PC-3 (cell line): ENCODE measurements around the gene RAB22A. TPM values are rescaled to one million over a fixed set of nuclear protein-coding genes. Genes with fewer than 3 reads are reported as not detected.

Experiments used
- ATAC-seq: fragments of 200-7000 bp; cut with Tn5 transposase; 2 replicates; pipeline ENCODE4 v1.9.1; 2020; ENCODE audit warnings: mild to moderate bottlenecking, moderate library complexity
- BruUV-seq: library from RNA; stranded (reverse); fragments of 400-500 nt; replicated peaks from 2 replicates; lab custom pipeline; 2021; lab: Mats Ljungman, UMichigan
- CTCF ChIA-PET: fragments of 300-600 bp; sonication (Branson Sonifier 250); formaldehyde crosslinking; loops from one replicate; lab custom pipeline; 2022; ENCODE audit warnings: antibody characterized with exemption; lab: Charles Lee
- POLR2A ChIA-PET: fragments of 300-600 bp; sonication (Branson Sonifier 250); formaldehyde crosslinking; loops from one replicate; lab custom pipeline; 2022; ENCODE audit warnings: antibody characterized with exemption; ENCODE audit not compliant: unreplicated experiment; lab: Charles Lee
- DNase-seq: peaks from one replicate; pipeline ENCODE4 v3.0.0-alpha.2; 2015
- H2AFZ ChIP-seq: fragments of 300-600 bp; sonication (generic); 2 replicates; pipeline ENCODE4 v1.6.0; 2016; ENCODE audit warnings: antibody characterized with exemption, low read length
- H3F3A ChIP-seq: fragments of 300-600 bp; sonication (generic); one replicate; pipeline ENCODE4 v1.6.0; 2017; ENCODE audit warnings: antibody characterized with exemption, low read length, control low read depth, mild to moderate bottlenecking; ENCODE audit not compliant: unreplicated experiment
- H3K27ac ChIP-seq: fragments of 300-600 bp; sonication (generic); 2 replicates; pipeline ENCODE4 v1.5.1; 2016; ENCODE audit warnings: mild to moderate bottlenecking, low read length
- H3K27me3 ChIP-seq: fragments of 300-600 bp; sonication (generic); 2 replicates; pipeline ENCODE4 v1.6.1; 2016; ENCODE audit warnings: low read length, mixed read lengths
- H3K36me3 ChIP-seq: fragments of 300-600 bp; sonication (generic); 2 replicates; pipeline ENCODE4 v1.6.1; 2016; ENCODE audit warnings: low read depth, mixed run types, low read length, mixed read lengths
- H3K4me1 ChIP-seq: fragments of 300-600 bp; sonication (generic); 2 replicates; pipeline ENCODE4 v1.5.1; 2016; ENCODE audit warnings: low read length; ENCODE audit not compliant: insufficient read depth
- H3K4me2 ChIP-seq: fragments of 300-600 bp; sonication (generic); 2 replicates; pipeline ENCODE4 v1.6.0; 2016; ENCODE audit warnings: low read length
- H3K4me3 ChIP-seq: fragments of 300-600 bp; sonication (generic); 2 replicates; pipeline ENCODE4 v1.5.1; 2016; ENCODE audit warnings: mild to moderate bottlenecking, low read length, mixed read lengths
- H3K79me2 ChIP-seq: fragments of 300-600 bp; sonication (generic); 2 replicates; pipeline ENCODE4 v1.6.1; 2017; ENCODE audit warnings: low read length, mixed read lengths
- H3K9ac ChIP-seq: fragments of 300-600 bp; sonication (generic); 2 replicates; pipeline ENCODE4 v1.6.0; 2016; ENCODE audit warnings: mild to moderate bottlenecking, low read length
- H3K9me2 ChIP-seq: fragments of 300-600 bp; sonication (generic); replicated peaks from 2 replicates; pipeline ENCODE4 v1.6.1; 2016; ENCODE audit warnings: mixed run types, low read length, mixed read lengths
- H3K9me3 ChIP-seq: fragments of 300-600 bp; sonication (generic); 2 replicates; pipeline ENCODE4 v1.6.1; 2016; ENCODE audit warnings: low read length, mixed read lengths
- H4K20me1 ChIP-seq: fragments of 300-600 bp; sonication (generic); 2 replicates; pipeline ENCODE4 v1.6.1; 2016; ENCODE audit warnings: low read length, mixed read lengths
- CTCF ChIP-seq: fragments of 300-600 bp; sonication (generic); conservative IDR thresholded peaks from 2 replicates; pipeline ENCODE4 v1.5.1; 2017; ENCODE audit warnings: antibody characterized with exemption, low read depth, mild to moderate bottlenecking, low read length
- EZH2 ChIP-seq: fragments of 300-600 bp; sonication (generic); IDR thresholded peaks from one replicate; pipeline ENCODE4 v1.6.1; 2017; ENCODE audit warnings: antibody characterized with exemption, mild to moderate bottlenecking, low read length; ENCODE audit not compliant: unreplicated experiment
- EZH2phosphoT487 ChIP-seq: fragments of 300-600 bp; sonication (generic); IDR thresholded peaks from 2 replicates; pipeline ENCODE4 v1.6.1; 2018; ENCODE audit warnings: mild to moderate bottlenecking, antibody characterized with exemption, low read length, borderline replicate concordance
- intact Hi-C: fragments of 100-400 bp; cut with micrococcal nuclease; formaldehyde crosslinking; loops from 2 replicates; pipeline ENCODE4 v1.9.0; 2023
- total RNA-seq: library from RNA; depleted of rRNA; stranded (reverse); fragments of >200 nt; gene quantifications from 2 replicates; pipeline ENCODE4 v1.2.3, GENCODE V29; 2014

Gene RAB22A
- total RNA-seq, 1 experiment from 2014 or later, result 47.4 TPM

GRCh38 chr20:58306421-58307261, 2.9 kb upstream of the RAB22A start:
- peaks cover 37% of the 10 kb centered on the region for H3K4me1 ChIP-seq
- DNase-seq (peak; percentile 57), ATAC-seq (peak; percentile 7; the same call in 1 of the 2 replicates)
- TSS peak; percentile 9 for BruUV-seq
- H3F3A ChIP-seq, result no peaks in the 10 kb centered on the region
- no peaks in the 10 kb centered on the region for H3K27me3 ChIP-seq
- H3K9ac ChIP-seq, result no peak overlapping the region
- H3K27ac ChIP-seq, result peak overlapping the region; percentile 36
- H3K4me2 ChIP-seq, result peak overlapping the region; percentile 15; the same call in 1 of the 2 replicates
- H2AFZ ChIP-seq, result no peak overlapping the region
- peaks cover 28% of the 10 kb centered on the region for H3K79me2 ChIP-seq
- POLR2A ChIA-PET, result interaction anchor here (0.5 kb wide), 1 partner anchor 83 kb away, joined by 3 read pairs; no protein-coding TSS in a partner anchor
- intact Hi-C loops, result loop anchor here (5.0 kb wide), 1 partner anchor 81 kb away; the partner anchor contains the start of gene VAPB
- CTCF ChIA-PET, result no interaction called here
- H3K36me3 ChIP-seq, result peaks cover 8% of the 10 kb centered on the region; the same call in 1 of the 2 replicates
- TF ChIP-seq CTCF (no peak), EZH2phosphoT487 (no peak), EZH2 (no peak)
- H3K4me3 ChIP-seq, result no peak overlapping the region
- no peaks in the 10 kb centered on the region for H3K9me3 ChIP-seq
- peaks cover 6% of the 10 kb centered on the region; the same call in 1 of the 2 replicates for H4K20me1 ChIP-seq
- H3K9me2 ChIP-seq, result no peaks in the 10 kb centered on the region

- no TSS peak for BruUV-seq
- Histone ChIP-seq H3F3A (no peaks in the 10 kb centered on the region), H4K20me1 (peaks cover 6% of the 10 kb centered on the region; the same call in 1 of the 2 replicates), H3K4me2 (peak overlapping the region; percentile 15; the same call in 1 of the 2 replicates), H3K27ac (peak overlapping the region; percentile 36), H3K27me3 (no peaks in the 10 kb centered on the region), H3K4me3 (no peak overlapping the region), H3K9me3 (no peaks in the 10 kb centered on the region), H3K4me1 (peaks cover 44% of the 10 kb centered on the region), H2AFZ (no peak overlapping the region), H3K9ac (no peak overlapping the region), H3K9me2 (no peaks in the 10 kb centered on the region), H3K79me2 (peaks cover 34% of the 10 kb centered on the region), H3K36me3 (peaks cover 9% of the 10 kb centered on the region; the same call in 1 of the 2 replicates)
- intact Hi-C loops, result loop anchor here (5.0 kb wide), 1 partner anchor 80 kb away; the partner anchor contains the start of gene VAPB
- TF ChIP-seq EZH2 (no peak), CTCF (no peak), EZH2phosphoT487 (no peak)
- ChIA-PET POLR2A (no interaction called here), CTCF (no interaction called here)
- DNase-seq (no peak), ATAC-seq (no peak)
Observed at GRCh38 chr20:58307270-58307669, 2.2 kb upstream of the RAB22A start.
